Tibial artery (tissue), 4 donors: ENCODE measurements around the gene RNF26.

Source experiments
- DNase-seq, 2 donors: peaks; one replicate each; pipeline ENCODE4 v3.0.0-alpha.2; 2019
- H3K27ac ChIP-seq, 2 donors: fragments of 200-600 bp; sonication (generic) in 1 of 2; 1 replicate in 1 of 2; 2 replicates in 1 of 2; pipeline ENCODE4 v1.5.1; 2018 to 2019; ENCODE audit warnings: mild to moderate bottlenecking in 1 of 2
- H3K27me3 ChIP-seq, 2 donors: fragments of 200-600 bp; sonication (generic) in 1 of 2; one replicate each; pipeline versions ENCODE4 v1.5.1 to v1.6.0; 2016 to 2019
- H3K36me3 ChIP-seq, 3 donors: fragments of 200-600 bp; sonication (generic) in 2 of 3; one replicate each; pipeline ENCODE4 v1.5.1; 2016 to 2019; ENCODE audit warnings: mild to moderate bottlenecking in 2 of 3
- H3K4me1 ChIP-seq, 4 donors: fragments of 200-600 bp; sonication (generic) in 2 of 4; 1 replicate in 3 of 4; 2 replicates in 1 of 4; pipeline ENCODE4 v1.5.1; 2016 to 2019
- H3K4me3 ChIP-seq, 2 donors: fragments of 200-600 bp; sonication (generic) in 1 of 2; 1 replicate in 1 of 2; 2 replicates in 1 of 2; pipeline ENCODE4 v1.5.1; 2018 to 2019; ENCODE audit warnings: mild to moderate bottlenecking in 2 of 2
- H3K9me3 ChIP-seq, 3 donors: fragments of 200-600 bp; sonication (generic) in 1 of 3; one replicate each; pipeline ENCODE4 v1.5.1; 2016 to 2019
- CTCF ChIP-seq, 2 experiments: fragments of 200-600 bp in 1 of 2; fragments of 450-650 bp in 1 of 2; IDR thresholded peaks; one replicate each; pipeline ENCODE4 v1.5.1; 2017 to 2019; ENCODE audit warnings: antibody characterized with exemption in 2 of 2, mild to moderate bottlenecking in 1 of 2, moderate library complexity in 1 of 2
- intact Hi-C: fragments of 100-400 bp; cut with DNase I; formaldehyde crosslinking; loops from one replicate; pipeline ENCODE4 v1.15.0; 2023; ENCODE audit warnings: low total_unique reads

RNF26 gene

GRCh38 chr11:119322360-119322739 lies 12.0 kb upstream of the RNF26 start:
- peaks cover 0 to 60% (median 50%) of the 10 kb centered on the region in 4 donors for H3K4me1 ChIP-seq
- peak in 1 of 2 donors; percentile 16 for DNase-seq
- no peaks in the 10 kb centered on the region for H3K27me3 ChIP-seq
- H3K9me3 ChIP-seq: no peaks in the 10 kb centered on the region
- no peaks in the 10 kb centered on the region for H3K36me3 ChIP-seq
- H3K27ac ChIP-seq: peak overlapping the region; percentile 99
- intact Hi-C loops: loop anchor here (10.0 kb wide), 1 partner anchor 218 kb away; the partner anchor contains the start of genes C2CD2L and DPAGT1
- TF ChIP-seq CTCF (IDR thresholded peaks at IDR 0.05): peak; percentile 31 to 51
- H3K4me3 ChIP-seq: peak overlapping the region; percentile 54 to 59

GRCh38 chr11:119322921-119323531 lies 11.3 kb upstream of the RNF26 start:
- no peaks in the 10 kb centered on the region for H3K36me3 ChIP-seq
- peaks cover 0 to 54% (median 44%) of the 10 kb centered on the region in 4 donors for H3K4me1 ChIP-seq
- H3K9me3 ChIP-seq: no peaks in the 10 kb centered on the region
- intact Hi-C loops: loop anchor here (10.0 kb wide), 1 partner anchor 218 kb away; the partner anchor contains the start of genes C2CD2L and DPAGT1
- H3K27me3 ChIP-seq: no peaks in the 10 kb centered on the region
- H3K4me3 ChIP-seq: no peak overlapping the region
- peak in 1 of 2 donors; percentile 52 for DNase-seq
- peak overlapping the region; percentile 99 for H3K27ac ChIP-seq
- no peak for TF ChIP-seq CTCF (IDR thresholded peaks at IDR 0.05)

- TF ChIP-seq CTCF (IDR thresholded peaks at IDR 0.05): peak; percentile 77 to 82
- Histone ChIP-seq H3K36me3 (no peaks in the 10 kb centered on the region), H3K27ac (peak overlapping the region; percentile 99), H3K4me3 (no peak overlapping the region), H3K9me3 (no peaks in the 10 kb centered on the region), H3K27me3 (no peaks in the 10 kb centered on the region), H3K4me1 (peaks cover 0 to 48% (median 39%) of the 10 kb centered on the region in 4 donors)
- intact Hi-C loops: loop anchor here (10.0 kb wide), 1 partner anchor 219 kb away; the partner anchor contains the start of genes C2CD2L and DPAGT1
- peak; percentile 83 to 86 for DNase-seq
These were observed 10.7 kb upstream of the RNF26 start for GRCh38 chr11:119323532-119324033.

GRCh38 chr11:119324189-119324588 lies 10.1 kb upstream of the RNF26 start:
- no peaks in the 10 kb centered on the region for H3K9me3 ChIP-seq
- intact Hi-C loops: loop anchor here (10.0 kb wide), 1 partner anchor 219 kb away; the partner anchor contains the start of genes C2CD2L and DPAGT1
- H3K27me3 ChIP-seq: no peaks in the 10 kb centered on the region
- DNase-seq: peak in 1 of 2 donors; percentile 48
- no peak for TF ChIP-seq CTCF (IDR thresholded peaks at IDR 0.05)
- H3K36me3 ChIP-seq: no peaks in the 10 kb centered on the region
- peaks cover 0 to 42% (median 33%) of the 10 kb centered on the region in 4 donors for H3K4me1 ChIP-seq
- no peak overlapping the region for H3K4me3 ChIP-seq
- H3K27ac ChIP-seq: no peak overlapping the region

- Histone ChIP-seq H3K4me3 (no peak overlapping the region), H3K27me3 (no peaks in the 10 kb centered on the region), H3K4me1 (peaks cover 0 to 5% (median 2%) of the 10 kb centered on the region in 4 donors), H3K36me3 (no peaks in the 10 kb centered on the region), H3K9me3 (no peaks in the 10 kb centered on the region), H3K27ac (no peak overlapping the region)
- TF ChIP-seq CTCF (IDR thresholded peaks at IDR 0.05): no peak
- intact Hi-C loops: loop anchor here (5.0 to 10.0 kb wide), 2 partner anchors 122 to 225 kb away; partner anchors contain the start of genes C2CD2L, CBL and DPAGT1
- no peak for DNase-seq
These were observed 5.0 kb upstream of the RNF26 start for GRCh38 chr11:119329320-119329719.
